ENCODE measurements around the gene NT5C. TPM values are rescaled to one million over a fixed set of nuclear protein-coding genes. Genes with fewer than 3 reads are reported as not detected.

The NT5C gene
- total RNA-seq, 2 experiments from 2014 or later = 107 to 259 TPM

DNA sequence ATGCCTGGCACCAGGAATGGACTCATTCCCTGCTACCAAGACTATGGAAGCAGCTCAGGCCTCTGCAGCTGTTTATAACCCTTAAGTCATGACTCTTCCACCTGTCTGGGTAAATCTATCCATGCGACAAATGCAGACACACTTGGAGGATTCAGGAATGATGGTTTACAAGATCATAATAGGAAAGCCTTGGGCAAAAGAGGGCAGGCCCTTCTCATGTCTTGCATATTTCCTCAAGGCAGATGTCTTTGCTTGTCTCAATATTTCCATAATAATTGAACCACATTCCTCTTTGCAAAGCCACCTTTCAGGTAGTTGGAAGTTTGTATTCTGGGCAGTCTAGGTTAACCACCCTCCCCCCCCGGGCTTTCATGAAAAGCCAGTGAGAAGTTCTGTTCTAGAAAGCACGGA, 23.7 kb upstream of the NT5C start:
- Histone ChIP-seq H3K4me3 (ENCODE audit: low read depth, low read length, poor library complexity, severe bottlenecking) (peak overlapping the region; percentile 48), H3K27ac (ENCODE audit: low read depth, low read length, poor library complexity, severe bottlenecking) (peak overlapping the region; percentile 78), H3K4me1 (ENCODE audit: insufficient read depth, low read length, poor library complexity, severe bottlenecking) (peaks cover 24% of the 10 kb centered on the region), H2AFZ (ENCODE audit: low read length) (peak overlapping the region; percentile 75; the same call in 1 of the 2 replicates), H3K36me3 (ENCODE audit: insufficient read depth, low read length) (peaks cover 20% of the 10 kb centered on the region; the same call in 1 of the 2 replicates), H3K79me2 (ENCODE audit: insufficient read depth, low read depth, low read length) (peaks cover 39% of the 10 kb centered on the region), H3K4me2 (ENCODE audit: low read length) (peak overlapping the region; percentile 77), H3K9me2 (ENCODE audit: insufficient read depth, low read length) (no peaks in the 10 kb centered on the region), H3K9me3 (ENCODE audit: low read length) (no peaks in the 10 kb centered on the region), H4K20me1 (ENCODE audit: insufficient read depth, low read length) (peaks cover 15% of the 10 kb centered on the region; the same call in 1 of the 2 replicates)
- no peak for DNase-seq (ENCODE audit: low spot score)
- POLR2A ChIA-PET = interaction anchor here (0.7 to 1.4 kb wide), 9 partner anchors 9 to 582 kb away, joined by 3 to 10 read pairs (median 4); no protein-coding TSS in a partner anchor
- CTCF ChIA-PET (ENCODE audit: unreplicated experiment) = interaction anchor here (0.6 to 1.0 kb wide), 2 partner anchors 17 to 116 kb away, joined by 3 to 4 read pairs; no protein-coding TSS in a partner anchor
- TF ChIP-seq, protein P1, sequence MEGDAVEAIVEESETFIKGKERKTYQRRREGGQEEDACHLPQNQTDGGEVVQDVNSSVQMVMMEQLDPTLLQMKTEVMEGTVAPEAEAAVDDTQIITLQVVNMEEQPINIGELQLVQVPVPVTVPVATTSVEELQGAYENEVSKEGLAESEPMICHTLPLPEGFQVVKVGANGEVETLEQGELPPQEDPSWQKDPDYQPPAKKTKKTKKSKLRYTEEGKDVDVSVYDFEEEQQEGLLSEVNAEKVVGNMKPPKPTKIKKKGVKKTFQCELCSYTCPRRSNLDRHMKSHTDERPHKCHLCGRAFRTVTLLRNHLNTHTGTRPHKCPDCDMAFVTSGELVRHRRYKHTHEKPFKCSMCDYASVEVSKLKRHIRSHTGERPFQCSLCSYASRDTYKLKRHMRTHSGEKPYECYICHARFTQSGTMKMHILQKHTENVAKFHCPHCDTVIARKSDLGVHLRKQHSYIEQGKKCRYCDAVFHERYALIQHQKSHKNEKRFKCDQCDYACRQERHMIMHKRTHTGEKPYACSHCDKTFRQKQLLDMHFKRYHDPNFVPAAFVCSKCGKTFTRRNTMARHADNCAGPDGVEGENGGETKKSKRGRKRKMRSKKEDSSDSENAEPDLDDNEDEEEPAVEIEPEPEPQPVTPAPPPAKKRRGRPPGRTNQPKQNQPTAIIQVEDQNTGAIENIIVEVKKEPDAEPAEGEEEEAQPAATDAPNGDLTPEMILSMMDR (conservative IDR thresholded peaks at IDR 0.05; ENCODE audit: low read length) = no peak
- TF ChIP-seq EZH2phosphoT487 (IDR thresholded peaks at IDR 0.05; ENCODE audit: borderline replicate concordance, low read depth, low read length) = no peak
- intact Hi-C loops (cut with micrococcal nuclease; ENCODE audit: unreplicated experiment) = loop anchor here (2.0 kb wide), 1 partner anchor 50 kb away; the partner anchor contains the start of gene NUP85
- no TSS peak for BruUV-seq (replicated peaks)

DNA sequence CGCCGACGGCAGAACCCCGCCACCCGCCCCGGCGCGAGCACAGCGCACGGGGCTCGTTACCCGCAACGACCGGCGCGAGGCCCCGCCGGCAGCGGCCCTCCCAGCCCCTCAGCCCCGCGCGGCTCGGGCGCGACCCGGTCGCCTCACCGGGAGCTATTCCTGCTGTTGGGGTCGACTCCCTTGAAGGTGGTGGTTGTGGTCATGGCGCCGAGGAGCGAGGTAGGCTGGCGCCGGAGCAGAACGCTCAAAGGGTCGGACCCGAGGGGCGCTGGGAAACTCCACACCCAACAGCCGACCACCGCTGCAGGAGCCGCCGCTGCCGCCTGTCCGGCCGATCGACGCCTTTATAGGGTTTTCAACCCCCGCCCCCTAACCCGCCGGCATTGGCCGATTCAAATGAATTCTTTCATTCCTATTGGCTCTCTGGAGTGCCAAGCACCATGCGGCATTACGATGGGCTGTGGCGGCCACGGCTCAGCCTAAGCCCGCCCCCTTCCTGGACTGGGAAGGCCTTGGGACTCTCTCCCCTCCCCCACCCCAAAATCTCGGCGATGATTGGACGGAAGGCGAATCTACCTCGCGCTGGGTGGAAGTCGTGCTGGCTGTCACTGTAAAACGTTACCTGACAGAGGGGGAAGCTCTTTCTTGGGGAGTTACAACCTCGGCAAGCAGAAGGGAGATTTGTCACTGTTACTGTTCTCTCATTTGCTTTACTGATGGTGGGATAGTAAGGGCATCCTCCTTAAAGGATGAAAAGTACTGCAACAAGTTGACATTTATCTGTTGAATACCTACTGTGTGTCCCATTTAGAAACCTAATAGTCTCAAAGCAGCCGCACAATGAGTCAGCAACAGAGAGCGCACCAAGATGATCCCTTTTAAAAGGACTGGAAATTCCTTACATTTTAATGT, 22.9 kb upstream of the NT5C start, which contains the start of gene JPT1:
TSS of gene JPT1 (minus strand) at position 318 of the 912 bp plus-strand sequence. CDS start at position 203, 115 bp downstream.
- H3K9me3 ChIP-seq (ENCODE audit: low read length) = no peaks in the 10 kb centered on the region
- intact Hi-C loops (cut with micrococcal nuclease; ENCODE audit: unreplicated experiment) = loop anchor here (1.0 to 2.0 kb wide), 2 partner anchors 23 to 50 kb away; partner anchors contain the start of genes NT5C and NUP85
- H3K9me2 ChIP-seq (ENCODE audit: insufficient read depth, low read length) = no peaks in the 10 kb centered on the region
- ChIA-PET CTCF (ENCODE audit: unreplicated experiment) (interaction anchor here (0.6 to 1.0 kb wide), 2 partner anchors 17 to 117 kb away, joined by 3 to 4 read pairs; no protein-coding TSS in a partner anchor), POLR2A (interaction anchor here (0.6 to 1.4 kb wide), 9 partner anchors 8 to 582 kb away, joined by 3 to 10 read pairs (median 4); no protein-coding TSS in a partner anchor)
- H3K4me2 ChIP-seq (ENCODE audit: low read length) = peak within 1 kb of the TSS; percentile 95
- H4K20me1 ChIP-seq (ENCODE audit: insufficient read depth, low read length) = peaks cover 15% of the 10 kb centered on the region; the same call in 1 of the 2 replicates
- BruUV-seq (replicated peaks) = no TSS peak
- peaks cover 24% of the 10 kb centered on the region; the same call in 1 of the 2 replicates for H3K36me3 ChIP-seq (ENCODE audit: insufficient read depth, low read length)
- peak within 1 kb of the TSS; percentile 75 for H3K4me3 ChIP-seq (ENCODE audit: low read depth, low read length, poor library complexity, severe bottlenecking)
- peak within 1 kb of the TSS; percentile 78 for H3K27ac ChIP-seq (ENCODE audit: low read depth, low read length, poor library complexity, severe bottlenecking)
- peaks cover 24% of the 10 kb centered on the region for H3K4me1 ChIP-seq (ENCODE audit: insufficient read depth, low read length, poor library complexity, severe bottlenecking)
- TF ChIP-seq, protein P1 (conservative IDR thresholded peaks at IDR 0.05; ENCODE audit: low read length) = no peak
- TF ChIP-seq EZH2phosphoT487 (IDR thresholded peaks at IDR 0.05; ENCODE audit: borderline replicate concordance, low read depth, low read length) = no peak
- peaks cover 47% of the 10 kb centered on the region for H3K79me2 ChIP-seq (ENCODE audit: insufficient read depth, low read depth, low read length)
- H2AFZ ChIP-seq (ENCODE audit: low read length) = peak within 1 kb of the TSS; percentile 75; the same call in 1 of the 2 replicates
- DNase-seq (ENCODE audit: low spot score) = peak; percentile 100

Measured in OCI-LY7 (cell line).